GM12892 (cell line): ENCODE results near the gene STIMATE.

ENCODE experiments used
- DNase-seq: peaks from one replicate; pipeline ENCODE4 v3.0.0; 2011; ENCODE audit not compliant: insufficient read length
- FAIRE-seq: peaks from 2 replicates; lab custom pipeline; 2011; peaks lifted over from hg19 to GRCh38; lab: Jason Lieb, UNC
- POLR2A ChIP-seq: IDR thresholded peaks from 2 replicates; pipeline ENCODE4 v1.6.1; 2011; ENCODE audit warnings: low read depth, low read length, control low read depth
- POLR2AphosphoS5 ChIP-seq: IDR thresholded peaks from 2 replicates; pipeline ENCODE4 v1.6.1; 2011; ENCODE audit warnings: low read depth, low read length, control low read depth
- TAF1 ChIP-seq: IDR thresholded peaks from 2 replicates; pipeline ENCODE4 v1.6.1; 2011; ENCODE audit warnings: low read depth, mild to moderate bottlenecking, control low read depth, low read length, borderline replicate concordance

Gene STIMATE

GRCh38 chr3:52879090-52879489 lies 18.3 kb downstream of the STIMATE start:
- DNase-seq (no peak), FAIRE-seq (no peak)
- TF ChIP-seq TAF1 (no peak), POLR2A (no peak), POLR2AphosphoS5 (no peak)

- TF ChIP-seq POLR2A = no peak
- TF ChIP-seq TAF1 = no peak
- TF ChIP-seq POLR2AphosphoS5 = no peak
- FAIRE-seq = no peak
- DNase-seq = no peak
Observed at GRCh38 chr3:52877085-52877484, 20.3 kb downstream of the STIMATE start.

- DNase-seq = no peak
- FAIRE-seq = no peak
- no peak for TF ChIP-seq POLR2AphosphoS5
- TF ChIP-seq TAF1 = no peak
- TF ChIP-seq POLR2A = no peak
Observed at GRCh38 chr3:52874864-52875587, 22.3 kb downstream of the STIMATE start.

GRCh38 chr3:52874160-52874701 lies 23.1 kb downstream of the STIMATE start:
- FAIRE-seq (peak; percentile 33), DNase-seq (no peak)
- TF ChIP-seq TAF1 (no peak), POLR2AphosphoS5 (no peak), POLR2A (no peak)

GRCh38 chr3:52873433-52874159 lies 23.8 kb downstream of the STIMATE start:
- TF ChIP-seq POLR2AphosphoS5 = no peak
- no peak for TF ChIP-seq TAF1
- no peak for TF ChIP-seq POLR2A
- FAIRE-seq (no peak), DNase-seq (no peak)

- DNase-seq = no peak
- no peak for FAIRE-seq
- TF ChIP-seq TAF1 = no peak
- no peak for TF ChIP-seq POLR2AphosphoS5
- TF ChIP-seq POLR2A = no peak
Observed at GRCh38 chr3:52872245-52872644, 25.1 kb downstream of the STIMATE start.

GRCh38 chr3:52871761-52872160 lies 25.6 kb downstream of the STIMATE start:
- FAIRE-seq (no peak), DNase-seq (no peak)
- TF ChIP-seq POLR2AphosphoS5 = no peak
- TF ChIP-seq POLR2A = no peak
- no peak for TF ChIP-seq TAF1

- DNase-seq (no peak), FAIRE-seq (no peak)
- TF ChIP-seq TAF1 = no peak
Observed at GRCh38 chr3:52870471-52870870, 26.9 kb downstream of the STIMATE start.

GRCh38 chr3:52866427-52866826 lies 30.9 kb downstream of the STIMATE start:
- no peak for FAIRE-seq

GRCh38 chr3:52865994-52866393 lies 31.4 kb downstream of the STIMATE start:
- no peak for DNase-seq
- no peak for FAIRE-seq
- TF ChIP-seq POLR2AphosphoS5 = no peak
- TF ChIP-seq POLR2A = no peak
- TF ChIP-seq TAF1 = no peak

More at GRCh38 chr3:52866427-52866826, 30.9 kb downstream of the STIMATE start:
- TF ChIP-seq POLR2AphosphoS5 (no peak), POLR2A (no peak), TAF1 (no peak)
- no peak for DNase-seq

- FAIRE-seq (no peak), DNase-seq (no peak)
- TF ChIP-seq TAF1 = no peak
- no peak for TF ChIP-seq POLR2A
- TF ChIP-seq POLR2AphosphoS5 = no peak
Observed at GRCh38 chr3:52860424-52860768, 37.0 kb downstream of the STIMATE start.

GRCh38 chr3:52859686-52860423 lies 37.5 kb downstream of the STIMATE start:
- TF ChIP-seq POLR2A = no peak
- TF ChIP-seq TAF1 = no peak
- no peak for TF ChIP-seq POLR2AphosphoS5
- DNase-seq (no peak), FAIRE-seq (no peak)
